Endothelial cell of umbilical vein (primary cell): ENCODE data around the gene PDIA5. TPM values are rescaled to one million over a fixed set of nuclear protein-coding genes. Genes with fewer than 3 reads are reported as not detected.

Source experiments
- BruUV-seq: library from RNA; stranded (reverse); fragments of 400-500 nt; replicated peaks from 2 replicates; lab custom pipeline; 2021; lab: Mats Ljungman, UMichigan
- CTCF ChIA-PET: fragments of 300-600, 350-600 bp; sonication (Branson Sonifier 250); formaldehyde crosslinking; loops from one replicate; lab custom pipeline; 2021; ENCODE audit warnings: antibody characterized with exemption, inconsistent platforms; lab: Charles Lee
- POLR2A ChIA-PET: fragments of 300-600, 350-600 bp; sonication (Branson Sonifier 250); formaldehyde crosslinking; loops from one replicate; lab custom pipeline; 2021; ENCODE audit warnings: antibody characterized with exemption, inconsistent platforms; lab: Charles Lee
- DNase-seq: peaks from one replicate; pipeline ENCODE4 v3.0.0-alpha.2; 2011; ENCODE audit warnings: low read depth, low spot score
- FAIRE-seq: peaks from 2 replicates; lab custom pipeline; 2011; peaks lifted over from hg19 to GRCh38; lab: Jason Lieb, UNC
- H2AFZ ChIP-seq: 2 replicates; pipeline ENCODE4 v1.6.0; 2012; ENCODE audit warnings: low read depth, low read length, control low read depth, inconsistent platforms
- H3K27ac ChIP-seq: 2 replicates; pipeline ENCODE4 v1.5.1; 2011; ENCODE audit warnings: low read depth, mild to moderate bottlenecking, control low read depth, low read length, moderate library complexity; ENCODE audit not compliant: insufficient read depth
- H3K27me3 ChIP-seq, 2 experiments: 2 replicates each; pipeline versions ENCODE4 v1.6.0 to v1.6.1; 2011; ENCODE audit warnings: low read length in 2 of 2, mixed read lengths in 1 of 2; ENCODE audit not compliant: control insufficient read depth in 2 of 2, insufficient read depth in 2 of 2
- H3K36me3 ChIP-seq, 2 experiments: 2 replicates in 1 of 2; 3 replicates in 1 of 2; pipeline ENCODE4 v1.5.1; 2011; ENCODE audit warnings: low read length in 2 of 2, mild to moderate bottlenecking in 1 of 2, moderate library complexity in 1 of 2; ENCODE audit not compliant: control insufficient read depth in 2 of 2, insufficient read depth in 2 of 2; ENCODE audit errors: extremely low read depth in 1 of 2
- H3K4me1 ChIP-seq: 3 replicates; pipeline ENCODE4 v1.5.1; 2011; ENCODE audit warnings: mild to moderate bottlenecking, low read length; ENCODE audit not compliant: control insufficient read depth, insufficient read depth; ENCODE audit errors: extremely low read depth
- H3K4me2 ChIP-seq: 2 replicates; pipeline ENCODE4 v1.6.1; 2011; ENCODE audit warnings: low read length, control low read depth, mixed read lengths; ENCODE audit not compliant: insufficient read depth
- H3K4me3 ChIP-seq, 3 experiments: fragments of 200-600 bp in 1 of 3; sonication (generic), shearing (Covaris generic) in 1 of 3; replicated peaks in 1 of 3; 2 replicates each; pipeline ENCODE4 v1.5.1; 2011 to 2016; ENCODE audit warnings: control low read depth in 3 of 3, low read length in 3 of 3, mild to moderate bottlenecking in 2 of 3, inconsistent platforms in 1 of 3, low read depth in 1 of 3, moderate library complexity in 1 of 3; ENCODE audit not compliant: insufficient read depth in 1 of 3
- H3K79me2 ChIP-seq: 2 replicates; pipeline ENCODE4 v1.6.0; 2012; ENCODE audit warnings: low read length, inconsistent platforms; ENCODE audit not compliant: control insufficient read depth, insufficient read depth
- H3K9ac ChIP-seq: replicated peaks from 2 replicates; pipeline ENCODE3; 2011; ENCODE audit warnings: low read length, control low read depth; ENCODE audit not compliant: insufficient read depth; ENCODE audit errors: extremely low read depth
- H3K9me1 ChIP-seq: replicated peaks from 3 replicates; pipeline ENCODE4 v1.6.0; 2011; ENCODE audit warnings: mild to moderate bottlenecking, low read length; ENCODE audit not compliant: control insufficient read depth, insufficient read depth; ENCODE audit errors: extremely low read depth
- H3K9me3 ChIP-seq: replicated peaks from 2 replicates; pipeline ENCODE4 v1.5.1; 2012; ENCODE audit warnings: low read length, inconsistent platforms; ENCODE audit not compliant: control insufficient read depth, insufficient read depth
- H4K20me1 ChIP-seq: replicated peaks from 2 replicates; pipeline ENCODE3; 2011; ENCODE audit warnings: mild to moderate bottlenecking, low read length; ENCODE audit not compliant: control insufficient read depth, insufficient read depth; ENCODE audit errors: extremely low read depth
- CTCF ChIP-seq, 2 donors: IDR thresholded peaks; 1 replicate in 1 of 2; 2 replicates in 1 of 2; pipeline ENCODE4 v1.5.1; 2011; ENCODE audit warnings: low read length in 2 of 2, mild to moderate bottlenecking in 2 of 2, moderate library complexity in 2 of 2, control low read depth in 1 of 2, inconsistent platforms in 1 of 2, low read depth in 1 of 2; ENCODE audit not compliant: insufficient read depth in 1 of 2; ENCODE audit errors: extremely low read depth in 1 of 2
- EZH2 ChIP-seq: IDR thresholded peaks from 2 replicates; pipeline ENCODE4 v1.6.1; 2012; ENCODE audit warnings: borderline replicate concordance, low read depth, mild to moderate bottlenecking, moderate library complexity, low read length, inconsistent platforms; ENCODE audit not compliant: severe bottlenecking
- FOS ChIP-seq: IDR thresholded peaks from 2 replicates; pipeline ENCODE4 v1.6.1; 2011; ENCODE audit warnings: mild to moderate bottlenecking, low read length, moderate library complexity, borderline replicate concordance; ENCODE audit not compliant: insufficient read depth
- GATA2 ChIP-seq: IDR thresholded peaks from 2 replicates; pipeline ENCODE4 v1.7.0; 2011; ENCODE audit warnings: low read depth, mild to moderate bottlenecking, moderate library complexity, mixed read lengths, low read length; ENCODE audit not compliant: insufficient read length, insufficient read depth
- JUN ChIP-seq: IDR thresholded peaks from 2 replicates; pipeline ENCODE4 v1.6.1; 2011; ENCODE audit warnings: borderline replicate concordance, low read depth; ENCODE audit not compliant: insufficient read length, insufficient read depth
- MAX ChIP-seq: IDR thresholded peaks from 2 replicates; pipeline ENCODE4 v1.6.1; 2011; ENCODE audit not compliant: insufficient read depth, insufficient read length
- MYC ChIP-seq: IDR thresholded peaks from one replicate; pipeline ENCODE4 v1.6.1; 2011; ENCODE audit warnings: mild to moderate bottlenecking, low read depth, low read length
- POLR2A ChIP-seq: IDR thresholded peaks from 2 replicates; pipeline ENCODE4 v1.6.1; 2012; ENCODE audit warnings: low read depth, mild to moderate bottlenecking, control low read depth, low read length
- POLR2AphosphoS5 ChIP-seq: IDR thresholded peaks from 2 replicates; pipeline ENCODE4 v1.6.1; 2012; ENCODE audit warnings: low read depth, mild to moderate bottlenecking, control low read depth, low read length, moderate library complexity; ENCODE audit not compliant: insufficient read depth
- dilution Hi-C: fragments of 300-500 bp; cut with MboI; formaldehyde crosslinking; loops from one replicate; pipeline ENCODE4 v1.15.0; 2019; ENCODE audit warnings: low sequenced_read_pairs; ENCODE audit not compliant: extremely low pct_ligation_motif_present
- intact Hi-C: fragments of 100-400 bp; cut with micrococcal nuclease; formaldehyde crosslinking; loops from one replicate; pipeline ENCODE4 v1.10.0; 2022
- polyA plus RNA-seq, 4 experiments: library from polyadenylated mRNA; depleted of rRNA in 3 of 4; stranded (reverse) in 3 of 4; unstranded in 1 of 4; fragments of >200 nt; gene quantifications; 2 replicates each; pipeline versions ENCODE4 v1.2.1 to v1.2.3, GENCODE V29; 2011 to 2012; ENCODE audit warnings: missing spikeins in 1 of 4
- total RNA-seq: library from RNA; stranded (reverse); gene quantifications from 2 replicates; pipeline ENCODE4 v1.2.3, GENCODE V29; 2021

PDIA5 gene
- total and polyA plus RNA-seq, 2 donors (not counting 3 experiments of a cell fraction or from before 2014, with no cell fraction given), result 55.7 to 85.6 TPM

- CTCF ChIA-PET, result interaction anchor here (1.0 kb wide), 1 partner anchor 12 kb away, joined by 4 read pairs; no protein-coding TSS in a partner anchor
- POLR2A ChIA-PET, result no interaction called here
- dilution Hi-C loops, result no loop called here
Observed at GRCh38 chr3:123105201-123106189, 38.7 kb downstream of the PDIA5 start.

More at GRCh38 chr3:123105201-123106189, 38.7 kb downstream of the PDIA5 start:
- peaks cover 9 to 46% of the 10 kb centered on the region in 2 experiments for H3K36me3 ChIP-seq
- intact Hi-C loops, result loop anchor here (10.0 kb wide), 1 partner anchor 161 kb away; no protein-coding TSS in a partner anchor
- H3K4me1 ChIP-seq, result no peaks in the 10 kb centered on the region
- no peak overlapping the region for H3K9ac ChIP-seq
- no peak overlapping the region for H3K27ac ChIP-seq
- FAIRE-seq, result no peak
- TF ChIP-seq MAX (no peak), POLR2A (no peak), GATA2 (no peak), EZH2 (no peak), POLR2AphosphoS5 (no peak), CTCF (IDR thresholded peaks at IDR 0.05; ENCODE audit: extremely low read depth in 1 of 2, insufficient read depth in 1 of 2, low read depth in 1 of 2, low read length in 2 of 2) (no peak), FOS (no peak), JUN (no peak), MYC (no peak)
- no peaks in the 10 kb centered on the region for H4K20me1 ChIP-seq
- H3K9me1 ChIP-seq, result no peaks in the 10 kb centered on the region
- no peak for DNase-seq
- no peaks in the 10 kb centered on the region for H3K9me3 ChIP-seq
- no TSS peak for BruUV-seq
- no peak overlapping the region for H3K4me2 ChIP-seq
- H3K79me2 ChIP-seq, result no peaks in the 10 kb centered on the region
- no peaks in the 10 kb centered on the region for H3K27me3 ChIP-seq
- H2AFZ ChIP-seq, result no peak overlapping the region
- H3K4me3 ChIP-seq, result no peak overlapping the region
